RWPE2 (cell line): ENCODE results near the gene ANKRD33B.
"Not testable (repeated sequence)": the region's sequence is repeated elsewhere in the genome, so short reads cannot be mapped to it uniquely, and the experiment has no call there.

Experiments used
- ATAC-seq: fragments of 200-7000 bp; cut with Tn5 transposase; 3 replicates; pipeline ENCODE4 v1.9.1; 2021; ENCODE audit warnings: low read depth
- DNase-seq: peaks from one replicate; pipeline ENCODE4 v3.0.0-alpha.2; 2020; ENCODE audit warnings: low spot score
- H3K27ac ChIP-seq: fragments of 450-650 bp; 2 replicates; pipeline ENCODE4 v1.5.1; 2017; ENCODE audit warnings: mild to moderate bottlenecking; ENCODE audit not compliant: poor library complexity, severe bottlenecking
- H3K27me3 ChIP-seq: fragments of 250-450 bp; sonication (Bioruptor Pico); 2 replicates; pipeline ENCODE4 v1.5.1; 2021; ENCODE audit warnings: mild to moderate bottlenecking, moderate library complexity; ENCODE audit not compliant: insufficient read depth, poor library complexity, severe bottlenecking
- H3K36me3 ChIP-seq: fragments of 250-450 bp; sonication (Bioruptor Pico); 2 replicates; pipeline ENCODE4 v1.5.1; 2020; ENCODE audit warnings: low read depth, mild to moderate bottlenecking, moderate library complexity
- H3K4me1 ChIP-seq: fragments of 250-450 bp; sonication (Bioruptor Pico); 2 replicates; pipeline ENCODE4 v1.5.1; 2021; ENCODE audit warnings: mild to moderate bottlenecking, moderate library complexity; ENCODE audit not compliant: insufficient read depth, poor library complexity, severe bottlenecking
- H3K4me3 ChIP-seq: fragments of 250-450 bp; sonication (Bioruptor Pico); 2 replicates; pipeline ENCODE4 v1.5.1; 2021; ENCODE audit warnings: mild to moderate bottlenecking, moderate library complexity; ENCODE audit not compliant: severe bottlenecking
- H3K9me3 ChIP-seq: fragments of 250-450 bp; sonication (Bioruptor Pico); 2 replicates; pipeline ENCODE4 v1.5.1; 2021; ENCODE audit warnings: mild to moderate bottlenecking, moderate library complexity; ENCODE audit not compliant: severe bottlenecking
- CTCF ChIP-seq: fragments of 450-650 bp; IDR thresholded peaks from one replicate; pipeline ENCODE4 v1.5.1; 2017; ENCODE audit warnings: mild to moderate bottlenecking, moderate library complexity; ENCODE audit not compliant: poor library complexity, severe bottlenecking

Gene ANKRD33B

DNA sequence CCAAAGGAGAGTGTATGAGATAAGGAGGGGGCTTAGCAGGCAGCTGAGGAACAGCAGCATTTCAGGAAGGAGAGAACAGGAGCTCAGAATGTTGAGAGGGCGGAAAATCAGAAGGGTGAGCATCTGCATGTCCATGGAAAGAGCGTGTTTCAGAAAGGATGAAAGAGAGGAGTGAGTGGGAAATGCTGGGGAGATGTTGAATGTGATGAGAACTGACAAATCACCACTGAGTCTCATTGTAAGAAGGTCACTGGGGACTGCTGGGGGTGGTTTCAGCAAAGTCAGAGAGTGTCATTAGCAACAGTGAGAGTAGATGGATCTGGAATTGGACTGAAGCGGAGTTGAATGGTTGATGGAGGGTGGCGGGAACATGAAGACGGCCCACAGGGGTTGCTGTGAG, 65.8 kb downstream of the ANKRD33B start:
- peaks cover 2% of the 10 kb centered on the region for H3K9me3 ChIP-seq
- TF ChIP-seq CTCF = no peak
- no peak for ATAC-seq
- DNase-seq = no peak
- no peaks in the 10 kb centered on the region for H3K36me3 ChIP-seq
- peak overlapping the region; percentile 3 for H3K27ac ChIP-seq
- H3K4me1 ChIP-seq = peaks cover 18% of the 10 kb centered on the region
- H3K27me3 ChIP-seq = no peaks in the 10 kb centered on the region
- H3K4me3 ChIP-seq = no peak overlapping the region

GRCh38 chr5:10630126-10630525, 66.3 kb downstream of the ANKRD33B start:
- no peaks in the 10 kb centered on the region for H3K36me3 ChIP-seq
- peaks cover 22% of the 10 kb centered on the region for H3K4me1 ChIP-seq
- H3K27me3 ChIP-seq = no peaks in the 10 kb centered on the region
- H3K9me3 ChIP-seq = peaks cover 2% of the 10 kb centered on the region
- TF ChIP-seq CTCF = no peak
- no peak overlapping the region for H3K4me3 ChIP-seq
- peak overlapping the region; percentile 3 for H3K27ac ChIP-seq
- ATAC-seq (peak; percentile 56), DNase-seq (no peak)

- DNase-seq, H3K27me3 ChIP-seq, H3K9me3 ChIP-seq, ATAC-seq, H3K4me3 ChIP-seq, H3K36me3 ChIP-seq: not testable (repeated sequence)
- Histone ChIP-seq H3K4me1 (peaks cover 28% of the 10 kb centered on the region), H3K27ac (peak overlapping the region; percentile 3)
These were observed 66.9 kb downstream of the ANKRD33B start for GRCh38 chr5:10630744-10631143.

GRCh38 chr5:10631316-10631996, 67.6 kb downstream of the ANKRD33B start:
- H3K27me3 ChIP-seq = no peaks in the 10 kb centered on the region
- no peak overlapping the region for H3K27ac ChIP-seq
- no peak for ATAC-seq
- DNase-seq = no peak
- no peak for TF ChIP-seq CTCF
- peaks cover 31% of the 10 kb centered on the region for H3K4me1 ChIP-seq
- H3K4me3 ChIP-seq = no peak overlapping the region
- no peaks in the 10 kb centered on the region for H3K36me3 ChIP-seq
- H3K9me3 ChIP-seq = peaks cover 2% of the 10 kb centered on the region

GRCh38 chr5:10632110-10632761, 68.4 kb downstream of the ANKRD33B start:
- no peak overlapping the region for H3K4me3 ChIP-seq
- peaks cover 27% of the 10 kb centered on the region for H3K4me1 ChIP-seq
- ATAC-seq (no peak), DNase-seq (no peak)
- no peaks in the 10 kb centered on the region for H3K27me3 ChIP-seq
- H3K27ac ChIP-seq = no peak overlapping the region
- H3K9me3 ChIP-seq = peaks cover 2% of the 10 kb centered on the region
- H3K36me3 ChIP-seq = no peaks in the 10 kb centered on the region
- no peak for TF ChIP-seq CTCF
